PC-9 (cell line): Measurements from ENCODE around the gene OBSCN.

Experiments
- EZH2 ChIP-seq: fragments of 200-600 bp; sonication (generic); IDR thresholded peaks from 2 replicates; pipeline ENCODE4 v1.8.0; 2017; ENCODE audit warnings: antibody characterized with exemption, low read depth
- TF ChIP-seq, protein P1 (sequence below): fragments of 200-600 bp; sonication (generic); conservative IDR thresholded peaks from 2 replicates; pipeline ENCODE4 v1.6.1; 2017; ENCODE audit warnings: mixed run types, antibody characterized with exemption, mild to moderate bottlenecking, moderate library complexity

DNA sequence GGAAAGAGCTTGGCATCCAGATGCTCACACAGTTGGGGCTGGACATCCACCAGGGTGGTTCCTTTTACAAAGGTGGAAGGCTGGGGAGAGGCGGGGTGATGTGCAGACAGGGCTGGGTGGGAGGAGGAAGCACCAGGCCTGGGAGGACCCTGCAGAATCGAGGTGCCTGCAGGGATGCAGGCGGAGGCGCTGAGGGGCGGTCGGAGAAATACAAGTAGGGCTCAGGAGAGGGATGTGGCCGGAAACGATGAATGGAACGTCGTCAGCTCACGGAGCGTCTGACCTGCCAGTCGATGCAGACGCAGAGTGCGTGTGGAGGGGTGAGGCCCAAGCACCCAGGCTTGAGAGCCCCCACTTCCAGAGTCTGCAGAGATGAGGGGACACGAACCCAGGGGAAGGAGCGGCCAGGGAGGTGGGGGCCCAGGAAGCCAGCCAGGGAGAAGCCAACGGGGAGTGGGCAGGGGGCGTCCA is 135.4 kb downstream of the OBSCN start:
- TF ChIP-seq, protein P1, sequence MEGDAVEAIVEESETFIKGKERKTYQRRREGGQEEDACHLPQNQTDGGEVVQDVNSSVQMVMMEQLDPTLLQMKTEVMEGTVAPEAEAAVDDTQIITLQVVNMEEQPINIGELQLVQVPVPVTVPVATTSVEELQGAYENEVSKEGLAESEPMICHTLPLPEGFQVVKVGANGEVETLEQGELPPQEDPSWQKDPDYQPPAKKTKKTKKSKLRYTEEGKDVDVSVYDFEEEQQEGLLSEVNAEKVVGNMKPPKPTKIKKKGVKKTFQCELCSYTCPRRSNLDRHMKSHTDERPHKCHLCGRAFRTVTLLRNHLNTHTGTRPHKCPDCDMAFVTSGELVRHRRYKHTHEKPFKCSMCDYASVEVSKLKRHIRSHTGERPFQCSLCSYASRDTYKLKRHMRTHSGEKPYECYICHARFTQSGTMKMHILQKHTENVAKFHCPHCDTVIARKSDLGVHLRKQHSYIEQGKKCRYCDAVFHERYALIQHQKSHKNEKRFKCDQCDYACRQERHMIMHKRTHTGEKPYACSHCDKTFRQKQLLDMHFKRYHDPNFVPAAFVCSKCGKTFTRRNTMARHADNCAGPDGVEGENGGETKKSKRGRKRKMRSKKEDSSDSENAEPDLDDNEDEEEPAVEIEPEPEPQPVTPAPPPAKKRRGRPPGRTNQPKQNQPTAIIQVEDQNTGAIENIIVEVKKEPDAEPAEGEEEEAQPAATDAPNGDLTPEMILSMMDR: no peak
- no peak for TF ChIP-seq EZH2
